GM23248 (cell line): ENCODE data around the gene SLC49A4.

Experiments used
- EZH2 ChIP-seq: fragments of 200-600 bp; sonication (generic); IDR thresholded peaks from 2 replicates; pipeline ENCODE4 v1.6.1; 2018; ENCODE audit warnings: antibody characterized with exemption, mild to moderate bottlenecking; ENCODE audit not compliant: insufficient read depth, poor library complexity, severe bottlenecking
- EZH2phosphoT487 ChIP-seq: fragments of 200-600 bp; sonication (generic); IDR thresholded peaks from 2 replicates; pipeline ENCODE4 v1.6.1; 2018; ENCODE audit warnings: antibody characterized with exemption, moderate library complexity, mild to moderate bottlenecking, low read depth; ENCODE audit not compliant: insufficient read depth

DNA sequence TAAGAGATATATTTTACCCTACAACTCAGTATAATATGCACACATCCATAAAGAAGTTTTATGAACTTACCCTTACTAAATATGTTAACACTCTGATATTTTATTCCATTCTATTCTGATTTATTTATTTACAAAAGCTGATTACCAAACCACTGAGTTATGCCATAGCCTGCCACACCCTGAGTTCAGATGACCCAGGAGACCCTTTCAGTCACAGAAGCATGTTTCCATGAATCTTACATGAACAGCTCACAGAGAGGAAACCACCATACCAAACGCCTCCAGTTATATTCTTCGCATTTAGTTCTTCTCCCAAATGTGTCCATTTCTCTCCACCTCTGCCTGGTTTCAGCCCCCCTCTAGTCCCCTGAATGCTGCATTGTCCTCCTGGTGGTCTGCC, 129.2 kb downstream of the SLC49A4 start:
- TF ChIP-seq EZH2: no peak
- TF ChIP-seq EZH2phosphoT487: no peak
